Activated CD4-positive, alpha-beta T cell treated with anti-CD3 and anti-CD28 coated beads for 36 hours (primary cell): Measurements from ENCODE around the gene TP53I3. TPM values are rescaled to one million over a fixed set of nuclear protein-coding genes. Genes with fewer than 3 reads are reported as not detected.

Experiments used
- ATAC-seq: fragments of 200-7000 bp; cut with Tn5 transposase; one replicate; pipeline ENCODE4 v1.10.0; 2021; ENCODE audit warnings: mild to moderate bottlenecking, moderate library complexity
- CTCF ChIA-PET: fragments of 350-600 bp; sonication (Branson Sonifier 250); formaldehyde crosslinking; loops from one replicate; lab custom pipeline; 2021; ENCODE audit warnings: antibody characterized with exemption; lab: Charles Lee
- POLR2A ChIA-PET: fragments of 350-600 bp; sonication (Branson Sonifier 250); formaldehyde crosslinking; loops from one replicate; lab custom pipeline; 2021; ENCODE audit warnings: antibody characterized with exemption, inconsistent platforms; lab: Charles Lee
- DNase-seq: peaks from one replicate; pipeline ENCODE4 v3.0.0-alpha.2; 2020
- H3K27ac Mint-ChIP-seq: one replicate; pipeline ENCODE4 v1.8.0; 2021; ENCODE audit warnings: mixed read lengths
- H3K27me3 Mint-ChIP-seq: one replicate; pipeline ENCODE4 v1.8.0; 2021; ENCODE audit warnings: mixed read lengths
- H3K36me3 Mint-ChIP-seq: one replicate; pipeline ENCODE4 v1.8.0; 2021; ENCODE audit warnings: low read depth, mixed read lengths
- H3K4me1 Mint-ChIP-seq: one replicate; pipeline ENCODE4 v1.8.0; 2021; ENCODE audit warnings: mixed read lengths
- H3K4me3 Mint-ChIP-seq: one replicate; pipeline ENCODE4 v1.8.0; 2021; ENCODE audit warnings: mild to moderate bottlenecking, moderate library complexity, mixed read lengths
- H3K9me3 Mint-ChIP-seq: one replicate; pipeline ENCODE4 v1.8.0; 2021; ENCODE audit warnings: low read depth, mixed read lengths
- intact Hi-C, 2 experiments: fragments of 100-400 bp; cut with DNase I in 1 of 2; cut with micrococcal nuclease in 1 of 2; formaldehyde crosslinking; loops; one replicate each; pipeline versions ENCODE4 v1.14.2 to v1.15.1; 2022 to 2024; cut with DNase I, micrococcal nuclease
- total RNA-seq, 2 experiments: library from RNA; stranded (reverse); gene quantifications; one replicate each; pipeline ENCODE4 v1.2.3, GENCODE V29; 2021

TP53I3 gene
- 1 to 10 TPM; 1.0 to 1.2 TPM for total RNA-seq

- Mint-ChIP-seq H3K27ac (peak within 1 kb of the TSS; percentile 82), H3K4me1 (peaks cover 13% of the 10 kb centered on the region), H3K27me3 (no peaks in the 10 kb centered on the region), H3K9me3 (no peaks in the 10 kb centered on the region), H3K4me3 (peak within 1 kb of the TSS; percentile 79), H3K36me3 (peaks cover 6% of the 10 kb centered on the region)
- ATAC-seq (peak; percentile 96), DNase-seq (peak; percentile 91)
- ChIA-PET CTCF (interaction anchor here (0.5 to 3.3 kb wide), 41 partner anchors 9 to 712 kb away, joined by 3 to 35 read pairs (median 4); partner anchors contain the start of genes ATAD2B, FAM228B, FKBP1B and PFN4), POLR2A (interaction anchor here (0.5 to 1.4 kb wide), 5 partner anchors 8 to 260 kb away, joined by 3 to 6 read pairs (median 5); partner anchors contain the start of genes ATAD2B, SF3B6 and WDCP)
- intact Hi-C loops, result loop anchor here (1.0 to 5.0 kb wide), 9 partner anchors 8 to 260 kb away; partner anchors contain the start of genes ATAD2B (in 2 of the 2), SF3B6 (in 1 of the 2) and WDCP (in 1 of the 2)
Observed at GRCh38 chr2:24084386-24085199, at the start of gene TP53I3. Gene TP53I3 (minus strand): TSS chr2:24084834. CDS start chr2:24084326, 508 bp downstream.

- ChIA-PET POLR2A (no interaction called here), CTCF (no interaction called here)
- no peak overlapping the region for H3K4me3 Mint-ChIP-seq
- no peaks in the 10 kb centered on the region for H3K27me3 Mint-ChIP-seq
- DNase-seq (no peak), ATAC-seq (no peak)
- intact Hi-C loops, result no loop called here
- H3K27ac Mint-ChIP-seq, result no peak overlapping the region
- no peaks in the 10 kb centered on the region for H3K4me1 Mint-ChIP-seq
- H3K9me3 Mint-ChIP-seq, result peaks cover 6% of the 10 kb centered on the region
- H3K36me3 Mint-ChIP-seq, result peaks cover 8% of the 10 kb centered on the region
Observed at GRCh38 chr2:24132543-24132942, 47.9 kb upstream of the TP53I3 start.

GRCh38 chr2:24125956-24126355 lies 41.3 kb upstream of the TP53I3 start:
- ChIA-PET POLR2A (interaction anchor here (0.9 kb wide), 1 partner anchor 9 kb away, joined by 3 read pairs; no protein-coding TSS in a partner anchor), CTCF (interaction anchor here (0.9 to 1.0 kb wide), 2 partner anchors 18 to 38 kb away, joined by 3 read pairs; no protein-coding TSS in a partner anchor)
- Mint-ChIP-seq H3K27me3 (no peaks in the 10 kb centered on the region), H3K36me3 (peaks cover 2% of the 10 kb centered on the region), H3K4me1 (peaks cover 9% of the 10 kb centered on the region), H3K4me3 (no peak overlapping the region), H3K9me3 (no peaks in the 10 kb centered on the region), H3K27ac (no peak overlapping the region)
- ATAC-seq (no peak), DNase-seq (no peak)
- intact Hi-C loops, result no loop called here

- H3K27me3 Mint-ChIP-seq, result no peaks in the 10 kb centered on the region
- DNase-seq (no peak), ATAC-seq (no peak)
- CTCF ChIA-PET, result interaction anchor here (0.6 to 3.0 kb wide), 4 partner anchors 10 to 314 kb away, joined by 3 to 14 read pairs (median 4); partner anchors contain the start of gene TP53I3
- peaks cover 9% of the 10 kb centered on the region for H3K4me1 Mint-ChIP-seq
- peak overlapping the region; percentile 78 for H3K27ac Mint-ChIP-seq
- POLR2A ChIA-PET, result interaction anchor here (1.1 to 1.6 kb wide), 2 partner anchors 77 to 197 kb away, joined by 4 to 5 read pairs; partner anchors contain the start of genes ATAD2B and WDCP
- H3K4me3 Mint-ChIP-seq, result peak overlapping the region; percentile 75
- intact Hi-C loops, result loop anchor here in 1 of 2 experiments (1.0 kb wide), 1 partner anchor 48 kb away; the partner anchor contains the start of gene SF3B6
- no peaks in the 10 kb centered on the region for H3K9me3 Mint-ChIP-seq
- H3K36me3 Mint-ChIP-seq, result peaks cover 2% of the 10 kb centered on the region
Observed at GRCh38 chr2:24123922-24124580, 39.4 kb upstream of the TP53I3 start.

GRCh38 chr2:24123195-24123921 lies 38.7 kb upstream of the TP53I3 start, which contains the start of the genes FAM228B and PFN4:
Gene FAM228B (plus strand): TSS chr2:24123469. CDS start chr2:24124362, 893 bp downstream.
Gene PFN4 (minus strand): TSS chr2:24123334. CDS start chr2:24122535, 799 bp downstream.
- POLR2A ChIA-PET, result interaction anchor here (1.6 kb wide), 1 partner anchor 76 kb away, joined by 5 read pairs; the partner anchor contains the start of gene WDCP
- peaks cover 2% of the 10 kb centered on the region for H3K36me3 Mint-ChIP-seq
- ATAC-seq, result peak; percentile 89
- CTCF ChIA-PET, result interaction anchor here (0.6 to 3.0 kb wide), 6 partner anchors 11 to 314 kb away, joined by 3 to 14 read pairs (median 4); partner anchors contain the start of gene TP53I3
- H3K4me1 Mint-ChIP-seq, result peaks cover 9% of the 10 kb centered on the region
- H3K9me3 Mint-ChIP-seq, result no peaks in the 10 kb centered on the region
- intact Hi-C loops, result loop anchor here in 1 of 2 experiments (1.0 kb wide), 1 partner anchor 47 kb away; the partner anchor contains the start of gene SF3B6
- peak; percentile 79 for DNase-seq
- no peaks in the 10 kb centered on the region for H3K27me3 Mint-ChIP-seq
- H3K27ac Mint-ChIP-seq, result peak within 1 kb of the TSS; percentile 78
- peak within 1 kb of the TSS; percentile 75 for H3K4me3 Mint-ChIP-seq

- Mint-ChIP-seq H3K4me1 (peaks cover 9% of the 10 kb centered on the region), H3K4me3 (peak overlapping the region; percentile 75), H3K36me3 (no peaks in the 10 kb centered on the region), H3K27ac (peak overlapping the region; percentile 73), H3K9me3 (no peaks in the 10 kb centered on the region), H3K27me3 (no peaks in the 10 kb centered on the region)
- POLR2A ChIA-PET, result interaction anchor here (0.6 kb wide), 1 partner anchor 997 kb away, joined by 11 read pairs; no protein-coding TSS in a partner anchor
- DNase-seq (no peak), ATAC-seq (no peak)
- CTCF ChIA-PET, result interaction anchor here (0.8 to 3.0 kb wide), 5 partner anchors 11 to 41 kb away, joined by 3 to 14 read pairs (median 4); partner anchors contain the start of gene TP53I3
- intact Hi-C loops, result loop anchor here in 1 of 2 experiments (1.0 kb wide), 1 partner anchor 46 kb away; the partner anchor contains the start of gene SF3B6
Observed at GRCh38 chr2:24122366-24123194, 37.9 kb upstream of the TP53I3 start.

- DNase-seq (no peak), ATAC-seq (no peak)
- Mint-ChIP-seq H3K36me3 (no peaks in the 10 kb centered on the region), H3K4me3 (no peak overlapping the region), H3K27ac (no peak overlapping the region), H3K4me1 (peaks cover 9% of the 10 kb centered on the region), H3K9me3 (no peaks in the 10 kb centered on the region), H3K27me3 (no peaks in the 10 kb centered on the region)
- intact Hi-C loops, result no loop called here
- POLR2A ChIA-PET, result interaction anchor here (0.6 kb wide), 1 partner anchor 267 kb away, joined by 3 read pairs; no protein-coding TSS in a partner anchor
- CTCF ChIA-PET, result interaction anchor here (1.3 kb wide), 1 partner anchor 42 kb away, joined by 5 read pairs; no protein-coding TSS in a partner anchor
Observed at GRCh38 chr2:24121469-24121868, 36.8 kb upstream of the TP53I3 start.

- no peaks in the 10 kb centered on the region for H3K9me3 Mint-ChIP-seq
- H3K4me1 Mint-ChIP-seq, result peaks cover 9% of the 10 kb centered on the region
- ATAC-seq (no peak), DNase-seq (no peak)
- ChIA-PET POLR2A (interaction anchor here (0.6 kb wide), 1 partner anchor 268 kb away, joined by 3 read pairs; no protein-coding TSS in a partner anchor), CTCF (interaction anchor here (1.3 kb wide), 1 partner anchor 43 kb away, joined by 5 read pairs; no protein-coding TSS in a partner anchor)
- H3K27ac Mint-ChIP-seq, result no peak overlapping the region
- no peaks in the 10 kb centered on the region for H3K27me3 Mint-ChIP-seq
- intact Hi-C loops, result no loop called here
- no peaks in the 10 kb centered on the region for H3K36me3 Mint-ChIP-seq
- H3K4me3 Mint-ChIP-seq, result no peak overlapping the region
Observed at GRCh38 chr2:24121066-24121465, 36.4 kb upstream of the TP53I3 start.

- no peak overlapping the region for H3K27ac Mint-ChIP-seq
- H3K9me3 Mint-ChIP-seq, result no peaks in the 10 kb centered on the region
- CTCF ChIA-PET, result no interaction called here
Observed at GRCh38 chr2:24117902-24118301, 33.3 kb upstream of the TP53I3 start.

More at GRCh38 chr2:24117902-24118301, 33.3 kb upstream of the TP53I3 start:
- intact Hi-C loops, result no loop called here
- peaks cover 3% of the 10 kb centered on the region for H3K4me1 Mint-ChIP-seq
- POLR2A ChIA-PET, result no interaction called here
- ATAC-seq (no peak), DNase-seq (no peak)
- no peaks in the 10 kb centered on the region for H3K27me3 Mint-ChIP-seq
- H3K36me3 Mint-ChIP-seq, result no peaks in the 10 kb centered on the region
- no peak overlapping the region for H3K4me3 Mint-ChIP-seq
